IMR-90 (cell line): ENCODE results near the gene THEM5. TPM values are rescaled to one million over a fixed set of nuclear protein-coding genes. Genes with fewer than 3 reads are reported as not detected.

Source experiments
- ATAC-seq: fragments of 200-7000 bp; cut with Tn5 transposase; 2 replicates; pipeline ENCODE4 v1.9.1; 2020; ENCODE audit warnings: low read depth, mild to moderate bottlenecking, moderate library complexity
- BruUV-seq: library from RNA; stranded (reverse); fragments of 400-500 nt; replicated peaks from 2 replicates; lab custom pipeline; 2021; lab: Mats Ljungman, UMichigan
- CTCF ChIA-PET: fragments of 300-600 bp; formaldehyde crosslinking; extraction: SDS; loops from one replicate; lab custom pipeline; 2021; ENCODE audit warnings: antibody characterized with exemption; lab: Yijun Ruan, JAX
- POLR2A ChIA-PET: fragments of 300-600 bp; sonication (Branson Sonifier 250); formaldehyde crosslinking; loops from one replicate; lab custom pipeline; 2022; ENCODE audit warnings: antibody characterized with exemption; ENCODE audit not compliant: unreplicated experiment; lab: Charles Lee
- DNase-seq: peaks from one replicate; pipeline ENCODE4 v3.0.0; 2013
- H2AFZ ChIP-seq: replicated peaks from 2 replicates; pipeline ENCODE3; 2013; ENCODE audit warnings: low read length, mild to moderate bottlenecking; ENCODE audit not compliant: poor library complexity
- H2AK5ac ChIP-seq: 2 replicates; pipeline ENCODE4 v1.6.1; 2013; ENCODE audit warnings: low read depth, low read length, inconsistent platforms
- H2AK9ac ChIP-seq: replicated peaks from 2 replicates; pipeline ENCODE3; 2013; ENCODE audit warnings: mild to moderate bottlenecking, low read depth, low read length, moderate library complexity; ENCODE audit not compliant: poor library complexity
- H2BK120ac ChIP-seq: 2 replicates; pipeline ENCODE4 v1.6.1; 2013; ENCODE audit warnings: low read depth, low read length, inconsistent platforms
- H2BK15ac ChIP-seq: 3 replicates; pipeline ENCODE4 v1.6.1; 2013; ENCODE audit warnings: low read depth, low read length, inconsistent platforms
- H2BK20ac ChIP-seq: 2 replicates; pipeline ENCODE4 v1.6.1; 2013; ENCODE audit warnings: low read depth, mild to moderate bottlenecking, inconsistent platforms, low read length, moderate library complexity
- H2BK5ac ChIP-seq: 2 replicates; pipeline ENCODE4 v1.6.1; 2013; ENCODE audit warnings: mild to moderate bottlenecking, low read depth, low read length, inconsistent platforms; ENCODE audit not compliant: poor library complexity, severe bottlenecking
- H3K14ac ChIP-seq: replicated peaks from 2 replicates; pipeline ENCODE4 v1.6.1; 2013; ENCODE audit warnings: low read depth, low read length, inconsistent platforms
- H3K18ac ChIP-seq: 2 replicates; pipeline ENCODE4 v1.6.1; 2013; ENCODE audit warnings: low read depth, low read length, control low read depth
- H3K23ac ChIP-seq: 2 replicates; pipeline ENCODE4 v1.6.1; 2013; ENCODE audit warnings: low read depth, low read length, inconsistent platforms
- H3K27ac ChIP-seq: 2 replicates; pipeline ENCODE4 v1.5.1; 2013; ENCODE audit warnings: mild to moderate bottlenecking, control low read depth, low read length; ENCODE audit not compliant: insufficient read depth
- H3K27me3 ChIP-seq: 2 replicates; pipeline ENCODE4 v1.6.1; 2013; ENCODE audit warnings: low read length; ENCODE audit not compliant: control insufficient read depth, insufficient read depth
- H3K36me3 ChIP-seq: 2 replicates; pipeline ENCODE4 v1.6.1; 2013; ENCODE audit warnings: low read length, mixed read lengths; ENCODE audit not compliant: control insufficient read depth, insufficient read depth
- H3K4ac ChIP-seq: 2 replicates; pipeline ENCODE4 v1.6.1; 2013; ENCODE audit warnings: low read depth, low read length, inconsistent platforms
- H3K4me1 ChIP-seq: 2 replicates; pipeline ENCODE4 v1.6.1; 2013; ENCODE audit warnings: low read length, mixed read lengths; ENCODE audit not compliant: control insufficient read depth, insufficient read depth
- H3K4me2 ChIP-seq: 2 replicates; pipeline ENCODE4 v1.6.1; 2013; ENCODE audit warnings: low read depth, mild to moderate bottlenecking, control low read depth, low read length, moderate library complexity
- H3K4me3 ChIP-seq: 2 replicates; pipeline ENCODE4 v1.5.1; 2013; ENCODE audit warnings: low read depth, mild to moderate bottlenecking, control low read depth, low read length, moderate library complexity; ENCODE audit not compliant: insufficient read depth
- H3K56ac ChIP-seq: 2 replicates; pipeline ENCODE4 v1.6.1; 2013; ENCODE audit warnings: low read length, inconsistent platforms; ENCODE audit not compliant: insufficient read depth; ENCODE audit errors: extremely low read depth
- H3K79me1 ChIP-seq, 2 experiments: 2 replicates each; pipeline ENCODE4 v1.6.1; 2013; ENCODE audit warnings: low read length in 2 of 2, inconsistent platforms in 1 of 2, low read depth in 1 of 2
- H3K9ac ChIP-seq: 2 replicates; pipeline ENCODE4 v1.6.1; 2013; ENCODE audit warnings: low read depth, low read length, control low read depth
- H3K9me1 ChIP-seq: 2 replicates; pipeline ENCODE4 v1.6.1; 2013; ENCODE audit warnings: low read length, inconsistent platforms; ENCODE audit not compliant: insufficient read depth
- H3K9me3 ChIP-seq: 2 replicates; pipeline ENCODE4 v1.6.1; 2013; ENCODE audit warnings: low read length; ENCODE audit not compliant: control insufficient read depth, insufficient read depth
- H4K20me1 ChIP-seq: 2 replicates; pipeline ENCODE4 v1.6.1; 2013; ENCODE audit warnings: low read length, inconsistent platforms; ENCODE audit not compliant: insufficient read depth
- H4K5ac ChIP-seq: 2 replicates; pipeline ENCODE4 v1.6.1; 2013; ENCODE audit warnings: mild to moderate bottlenecking, low read depth, low read length, control low read depth
- H4K8ac ChIP-seq, 2 experiments: 2 replicates each; pipeline ENCODE4 v1.6.1; 2013; ENCODE audit warnings: low read depth in 2 of 2, low read length in 2 of 2, control low read depth in 1 of 2, inconsistent platforms in 1 of 2
- H4K91ac ChIP-seq: 2 replicates; pipeline ENCODE4 v1.6.1; 2013; ENCODE audit warnings: low read depth, low read length, inconsistent platforms; ENCODE audit not compliant: insufficient read depth
- BHLHE40 ChIP-seq: fragments of 150-350 bp; IDR thresholded peaks from 2 replicates; pipeline ENCODE4 v1.6.1; 2016; ENCODE audit warnings: mild to moderate bottlenecking, low read depth, low read length
- CEBPB ChIP-seq: IDR thresholded peaks from 2 replicates; pipeline ENCODE4 v1.6.1; 2012; ENCODE audit warnings: low read depth, low read length, improper control_type of control experiment
- CHD1 ChIP-seq: IDR thresholded peaks from 2 replicates; pipeline ENCODE4 v1.6.1; 2012; ENCODE audit warnings: low read depth, low read length, improper control_type of control experiment
- FOS ChIP-seq: fragments of 150-350 bp; IDR thresholded peaks from 2 replicates; pipeline ENCODE4 v1.6.1; 2016; ENCODE audit warnings: low read depth, low read length
- MAFK ChIP-seq: IDR thresholded peaks from 2 replicates; pipeline ENCODE4 v1.6.1; 2012; ENCODE audit warnings: low read depth, low read length, improper control_type of control experiment
- MAZ ChIP-seq: IDR thresholded peaks from 2 replicates; pipeline ENCODE4 v1.6.1; 2012; ENCODE audit warnings: low read depth, mild to moderate bottlenecking, low read length, improper control_type of control experiment, moderate library complexity, borderline replicate concordance
- MXI1 ChIP-seq: IDR thresholded peaks from 2 replicates; pipeline ENCODE4 v1.6.1; 2012; ENCODE audit warnings: low read depth, mild to moderate bottlenecking, low read length, moderate library complexity, borderline replicate concordance
- NFE2L2 ChIP-seq: fragments of 150-350 bp; IDR thresholded peaks from 2 replicates; pipeline ENCODE4 v1.6.1; 2016; ENCODE audit warnings: low read depth, mild to moderate bottlenecking, low read length
- POLR2A ChIP-seq: IDR thresholded peaks from 2 replicates; pipeline ENCODE4 v1.6.1; 2012; ENCODE audit warnings: mild to moderate bottlenecking, low read depth, low read length
- RAD21 ChIP-seq: IDR thresholded peaks from 2 replicates; pipeline ENCODE4 v1.6.1; 2012; ENCODE audit warnings: low read length, improper control_type of control experiment
- RCOR1 ChIP-seq: IDR thresholded peaks from 2 replicates; pipeline ENCODE4 v1.6.1; 2012; ENCODE audit warnings: mild to moderate bottlenecking, low read length, improper control_type of control experiment; ENCODE audit not compliant: insufficient replicate concordance
- RFX5 ChIP-seq: IDR thresholded peaks from 2 replicates; pipeline ENCODE4 v1.8.0; 2012; ENCODE audit warnings: low read depth, mild to moderate bottlenecking, low read length, moderate library complexity
- SMC3 ChIP-seq: fragments of 150-350 bp; IDR thresholded peaks from 2 replicates; pipeline ENCODE4 v1.6.1; 2016; ENCODE audit warnings: low read depth, mild to moderate bottlenecking, antibody characterized with exemption, low read length, moderate library complexity
- USF2 ChIP-seq: fragments of 150-350 bp; IDR thresholded peaks from 2 replicates; pipeline ENCODE4 v1.6.1; 2017; ENCODE audit warnings: mild to moderate bottlenecking, antibody characterized with exemption, low read length, low read depth
- WGBS, 2 experiments: methylation state at CpG; one replicate each; pipeline versions ENCODE4 v1.1.5 to v1.1.7; 2013; ENCODE audit warnings: missing lambda C conversion rate in 2 of 2; ENCODE audit not compliant: insufficient read length in 1 of 2; ENCODE audit errors: extremely low coverage in 2 of 2; 5-methylcytosine and 5-hydroxymethylcytosine counted together
- dilution Hi-C: fragments of 300-500 bp; cut with HindIII; formaldehyde crosslinking; loops from one replicate; pipeline ENCODE4 v1.14.3; 2018; ENCODE audit warnings: low sequenced_read_pairs; ENCODE audit not compliant: unreplicated experiment
- in situ Hi-C: fragments of 300-500 bp; cut with MboI; formaldehyde crosslinking; loops from 3 replicates; pipeline ENCODE4 v1.14.3; 2019; ENCODE audit warnings: low sequenced_read_pairs, inconsistent platforms, mixed read lengths
- intact Hi-C: fragments of 100-400 bp; cut with micrococcal nuclease; formaldehyde crosslinking; loops from 2 replicates; pipeline ENCODE4 v1.10.0; 2022
- polyA plus RNA-seq, 3 experiments: library from polyadenylated mRNA; depleted of rRNA; stranded (reverse); fragments of >200 nt; gene quantifications; 2 replicates each; pipeline ENCODE4 v1.2.3, GENCODE V29; 2012; ENCODE audit warnings: low replicate concordance in 1 of 3
- total RNA-seq: library from RNA; depleted of rRNA; stranded (reverse); fragments of >200 nt; gene quantifications from 2 replicates; pipeline ENCODE4 v1.2.3, GENCODE V29; 2012
- TF ChIP-seq, protein P1 (sequence below): conservative IDR thresholded peaks from 2 replicates; pipeline ENCODE4 v1.5.1; 2012; ENCODE audit warnings: mild to moderate bottlenecking, low read depth, low read length, improper control_type of control experiment
- TF ChIP-seq, protein P2 (sequence below): fragments of 150-350 bp; IDR thresholded peaks from 2 replicates; pipeline ENCODE4 v1.6.1; 2016; ENCODE audit warnings: low read depth, mild to moderate bottlenecking, low read length, moderate library complexity, borderline replicate concordance

THEM5 gene
- total and polyA plus RNA-seq, 2 of the 4 experiments (the other 2 are of a cell fraction): not detected

DNA sequence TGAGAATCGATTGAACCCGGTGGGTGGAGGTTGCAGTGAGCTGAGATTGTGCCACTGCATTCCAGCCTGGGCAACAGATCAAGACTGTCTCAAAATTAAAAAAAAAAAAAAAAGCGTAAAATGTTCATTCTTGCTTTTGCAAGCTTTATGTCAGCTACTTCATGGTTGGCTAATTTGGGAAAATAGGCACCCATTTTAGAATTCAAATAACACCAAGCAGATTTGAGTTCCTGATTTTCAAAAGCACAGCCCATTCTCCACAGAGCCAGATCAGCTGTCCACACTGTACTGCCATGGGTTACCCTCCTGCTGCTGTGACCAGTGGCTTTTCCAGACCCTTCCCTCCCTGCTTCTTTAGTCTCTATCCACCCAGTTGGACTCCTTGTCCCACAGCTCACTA, 4.4 kb downstream of the THEM5 start:
- ATAC-seq (no peak), DNase-seq (no peak)
- no peaks in the 10 kb centered on the region for H3K9me1 ChIP-seq
- H3K27ac ChIP-seq: no peak overlapping the region
- no peak overlapping the region for H3K56ac ChIP-seq
- no peak overlapping the region for H4K91ac ChIP-seq
- no peaks in the 10 kb centered on the region for H3K79me1 ChIP-seq
- H2AFZ ChIP-seq: no peak overlapping the region
- no peak for TF ChIP-seq CHD1
- TF ChIP-seq SMC3: no peak
- no peak for TF ChIP-seq RFX5
- no peak for TF ChIP-seq MAZ
- TF ChIP-seq MAFK: no peak
- TF ChIP-seq MXI1: no peak
- no peak for TF ChIP-seq USF2
- TF ChIP-seq, protein P1, sequence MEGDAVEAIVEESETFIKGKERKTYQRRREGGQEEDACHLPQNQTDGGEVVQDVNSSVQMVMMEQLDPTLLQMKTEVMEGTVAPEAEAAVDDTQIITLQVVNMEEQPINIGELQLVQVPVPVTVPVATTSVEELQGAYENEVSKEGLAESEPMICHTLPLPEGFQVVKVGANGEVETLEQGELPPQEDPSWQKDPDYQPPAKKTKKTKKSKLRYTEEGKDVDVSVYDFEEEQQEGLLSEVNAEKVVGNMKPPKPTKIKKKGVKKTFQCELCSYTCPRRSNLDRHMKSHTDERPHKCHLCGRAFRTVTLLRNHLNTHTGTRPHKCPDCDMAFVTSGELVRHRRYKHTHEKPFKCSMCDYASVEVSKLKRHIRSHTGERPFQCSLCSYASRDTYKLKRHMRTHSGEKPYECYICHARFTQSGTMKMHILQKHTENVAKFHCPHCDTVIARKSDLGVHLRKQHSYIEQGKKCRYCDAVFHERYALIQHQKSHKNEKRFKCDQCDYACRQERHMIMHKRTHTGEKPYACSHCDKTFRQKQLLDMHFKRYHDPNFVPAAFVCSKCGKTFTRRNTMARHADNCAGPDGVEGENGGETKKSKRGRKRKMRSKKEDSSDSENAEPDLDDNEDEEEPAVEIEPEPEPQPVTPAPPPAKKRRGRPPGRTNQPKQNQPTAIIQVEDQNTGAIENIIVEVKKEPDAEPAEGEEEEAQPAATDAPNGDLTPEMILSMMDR: no peak
- TF ChIP-seq NFE2L2: no peak
- no peak for TF ChIP-seq RAD21
- TF ChIP-seq POLR2A: no peak
- TF ChIP-seq BHLHE40: no peak
- TF ChIP-seq RCOR1: no peak
- no peak for TF ChIP-seq FOS
- TF ChIP-seq, protein P2, sequence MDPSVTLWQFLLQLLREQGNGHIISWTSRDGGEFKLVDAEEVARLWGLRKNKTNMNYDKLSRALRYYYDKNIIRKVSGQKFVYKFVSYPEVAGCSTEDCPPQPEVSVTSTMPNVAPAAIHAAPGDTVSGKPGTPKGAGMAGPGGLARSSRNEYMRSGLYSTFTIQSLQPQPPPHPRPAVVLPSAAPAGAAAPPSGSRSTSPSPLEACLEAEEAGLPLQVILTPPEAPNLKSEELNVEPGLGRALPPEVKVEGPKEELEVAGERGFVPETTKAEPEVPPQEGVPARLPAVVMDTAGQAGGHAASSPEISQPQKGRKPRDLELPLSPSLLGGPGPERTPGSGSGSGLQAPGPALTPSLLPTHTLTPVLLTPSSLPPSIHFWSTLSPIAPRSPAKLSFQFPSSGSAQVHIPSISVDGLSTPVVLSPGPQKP: no peak
- TF ChIP-seq CEBPB: no peak
- H3K4me3 ChIP-seq: no peak overlapping the region
- no peak overlapping the region for H2BK20ac ChIP-seq
- H3K4me2 ChIP-seq: no peak overlapping the region
- ChIA-PET POLR2A (no interaction called here), CTCF (no interaction called here)
- BruUV-seq: no TSS peak
- no CpG with 5 or more reads among the region's 3 CpGs for WGBS, 2 experiments
- H3K4ac ChIP-seq: no peak overlapping the region
- H2BK5ac ChIP-seq: no peak overlapping the region
- 0 out of 2 replicates have a peak, but pooled peaks cover 1% of the 10 kb centered on the region for H3K4me1 ChIP-seq
- no peak overlapping the region for H4K8ac ChIP-seq
- H2BK120ac ChIP-seq: no peak overlapping the region
- H3K9ac ChIP-seq: no peak overlapping the region
- intact Hi-C loops (no loop called here), dilution Hi-C loops (no loop called here), in situ Hi-C loops (no loop called here)
- no peaks in the 10 kb centered on the region for H3K9me3 ChIP-seq
- no peak overlapping the region for H3K18ac ChIP-seq
- no peak overlapping the region for H3K14ac ChIP-seq
- H3K23ac ChIP-seq: no peak overlapping the region
- no peaks in the 10 kb centered on the region for H3K36me3 ChIP-seq
- H3K27me3 ChIP-seq: peaks cover 47% of the 10 kb centered on the region
- no peaks in the 10 kb centered on the region for H4K20me1 ChIP-seq
- no peak overlapping the region for H2AK9ac ChIP-seq
- H4K5ac ChIP-seq: no peak overlapping the region
- no peak overlapping the region for H2AK5ac ChIP-seq
- H2BK15ac ChIP-seq: no peak overlapping the region
